Natural killer cell (primary cell): Measurements from ENCODE around the gene TXNDC11. TPM values are rescaled to one million over a fixed set of nuclear protein-coding genes. Genes with fewer than 3 reads are reported as not detected.

Experiments used
- ATAC-seq, 3 donors: fragments of 150-1000 bp in 2 of 3; fragments of 200-7000 bp in 1 of 3; cut with Tn5 transposase; 1 replicate in 1 of 3; 2 replicates in 2 of 3; pipeline ENCODE4 v1.10.0; 2021; ENCODE audit warnings: mild to moderate bottlenecking in 2 of 3, moderate library complexity in 2 of 3
- DNase-seq, 2 donors: peaks; one replicate each; pipeline versions ENCODE4 v3.0.0 to v3.0.0-alpha.2; 2013 to 2021; ENCODE audit warnings: mixed read lengths in 1 of 2
- H3K27ac ChIP-seq: one replicate; pipeline ENCODE4 v1.5.1; 2013; ENCODE audit warnings: mild to moderate bottlenecking, low read length
- H3K27me3 ChIP-seq: one replicate; pipeline ENCODE4 v1.6.1; 2013; ENCODE audit warnings: low read length; ENCODE audit not compliant: control insufficient read depth, insufficient read depth
- H3K36me3 ChIP-seq: one replicate; pipeline ENCODE4 v1.6.1; 2013; ENCODE audit warnings: low read length; ENCODE audit not compliant: control insufficient read depth, insufficient read depth
- H3K4me1 ChIP-seq: one replicate; pipeline ENCODE4 v1.6.1; 2013; ENCODE audit warnings: low read length; ENCODE audit not compliant: control insufficient read depth, insufficient read depth
- H3K4me3 ChIP-seq: one replicate; pipeline ENCODE4 v1.5.1; 2013; ENCODE audit warnings: low read length
- H3K9me3 ChIP-seq: one replicate; pipeline ENCODE4 v1.6.1; 2013; ENCODE audit warnings: low read length; ENCODE audit not compliant: control insufficient read depth, insufficient read depth
- H3K27ac Mint-ChIP-seq, 2 donors: one replicate each; pipeline ENCODE4 v1.8.0; 2022; ENCODE audit warnings: mild to moderate bottlenecking in 2 of 2, mixed read lengths in 2 of 2, moderate library complexity in 1 of 2
- H3K27me3 Mint-ChIP-seq, 2 donors: one replicate each; pipeline ENCODE4 v1.8.0; 2022; ENCODE audit warnings: low read depth in 2 of 2, mixed read lengths in 2 of 2
- H3K36me3 Mint-ChIP-seq: one replicate; pipeline ENCODE4 v1.8.0; 2022; ENCODE audit warnings: mixed read lengths
- H3K4me1 Mint-ChIP-seq, 2 donors: one replicate each; pipeline ENCODE4 v1.8.0; 2022; ENCODE audit warnings: mixed read lengths in 2 of 2
- H3K4me3 Mint-ChIP-seq: one replicate; pipeline ENCODE4 v1.8.0; 2022; ENCODE audit warnings: mild to moderate bottlenecking, moderate library complexity, mixed read lengths
- H3K9me3 Mint-ChIP-seq, 2 donors: one replicate each; pipeline ENCODE4 v1.8.0; 2022; ENCODE audit warnings: mixed read lengths in 2 of 2
- CTCF ChIP-seq: fragments of 200-600 bp; IDR thresholded peaks from one replicate; pipeline ENCODE4 v1.8.0; 2022; ENCODE audit warnings: antibody characterized with exemption
- WGBS: methylation state at CpG from one replicate; pipeline ENCODE4 v1.1.7; 2013; ENCODE audit warnings: missing lambda C conversion rate; ENCODE audit not compliant: insufficient coverage; 5-methylcytosine and 5-hydroxymethylcytosine counted together
- intact Hi-C: fragments of 100-400 bp; cut with micrococcal nuclease; formaldehyde crosslinking; loops from one replicate; pipeline ENCODE4 v1.14.2; 2022
- total RNA-seq, 4 donors: library from RNA; stranded (reverse); fragments of 120-200 nt in 1 of 4; gene quantifications; one replicate each; pipeline versions ENCODE4 v1.2.3 to v1.2.4, GENCODE V29; 2013 to 2022

Gene TXNDC11
- total RNA-seq, 3 donors from 2014 or later (not counting 1 experiment from before 2014, with no cell fraction given): 63.4 to 99.2 (median 68.9) TPM

GRCh38 chr16:11676799-11677198, 65.9 kb downstream of the TXNDC11 start:
- H3K9me3 ChIP-seq: no peaks in the 10 kb centered on the region
- Mint-ChIP-seq H3K36me3 (no peaks in the 10 kb centered on the region), H3K4me3 (no peak overlapping the region), H3K27ac (peak overlapping the region in 1 of 2 donors; percentile 62), H3K27me3 (no peaks in the 10 kb centered on the region), H3K9me3 (no peaks in the 10 kb centered on the region), H3K4me1 (peaks cover 8 to 28% of the 10 kb centered on the region in 2 donors)
- TF ChIP-seq CTCF: no peak
- DNase-seq (no peak), ATAC-seq (no peak)
- WGBS: 88% methylated on average over 14 of the region's 14 CpGs
- intact Hi-C loops: no loop called here
- no peaks in the 10 kb centered on the region for H3K27me3 ChIP-seq
- H3K27ac ChIP-seq: no peak overlapping the region
- peaks cover 59% of the 10 kb centered on the region for H3K4me1 ChIP-seq
- H3K4me3 ChIP-seq: no peak overlapping the region
- peaks cover 36% of the 10 kb centered on the region for H3K36me3 ChIP-seq

GRCh38 chr16:11675561-11676511, 66.8 kb downstream of the TXNDC11 start:
- 92% methylated on average over 42 of the region's 42 CpGs for WGBS
- Histone ChIP-seq H3K27ac (no peak overlapping the region), H3K36me3 (peaks cover 36% of the 10 kb centered on the region), H3K27me3 (no peaks in the 10 kb centered on the region), H3K4me3 (no peak overlapping the region), H3K4me1 (peaks cover 60% of the 10 kb centered on the region), H3K9me3 (no peaks in the 10 kb centered on the region)
- Mint-ChIP-seq H3K27me3 (no peaks in the 10 kb centered on the region), H3K9me3 (no peaks in the 10 kb centered on the region), H3K27ac (no peak overlapping the region), H3K4me1 (peaks cover 0 to 19% of the 10 kb centered on the region in 2 donors), H3K36me3 (no peaks in the 10 kb centered on the region), H3K4me3 (no peak overlapping the region)
- ATAC-seq (no peak), DNase-seq (no peak)
- intact Hi-C loops: no loop called here
- no peak for TF ChIP-seq CTCF

GRCh38 chr16:11674818-11675560, 67.7 kb downstream of the TXNDC11 start:
- Mint-ChIP-seq H3K27me3 (no peaks in the 10 kb centered on the region), H3K27ac (no peak overlapping the region), H3K36me3 (no peaks in the 10 kb centered on the region), H3K9me3 (no peaks in the 10 kb centered on the region), H3K4me1 (peaks cover 0 to 28% of the 10 kb centered on the region in 2 donors), H3K4me3 (no peak overlapping the region)
- Histone ChIP-seq H3K9me3 (no peaks in the 10 kb centered on the region), H3K36me3 (peaks cover 34% of the 10 kb centered on the region), H3K27ac (no peak overlapping the region), H3K27me3 (no peaks in the 10 kb centered on the region), H3K4me3 (no peak overlapping the region), H3K4me1 (peaks cover 64% of the 10 kb centered on the region)
- 71% methylated on average over 14 of the region's 15 CpGs for WGBS
- ATAC-seq: no peak
- DNase-seq: no peak
- intact Hi-C loops: no loop called here
- no peak for TF ChIP-seq CTCF
